WI38 (cell line): ENCODE data around the gene HACD3.

Experiments used
- H3K4me3 ChIP-seq: 2 replicates; pipeline ENCODE4 v1.5.1; 2011; ENCODE audit warnings: low read depth, mild to moderate bottlenecking, control low read depth, low read length
- CTCF ChIP-seq: IDR thresholded peaks from 2 replicates; pipeline ENCODE4 v1.5.1; 2012; ENCODE audit warnings: low read depth, mild to moderate bottlenecking, control low read depth, low read length

HACD3 gene

GRCh38 chr15:65528461-65529060, 1.7 kb upstream of the HACD3 start:
- H3K4me3 ChIP-seq = no peak overlapping the region
- no peak for TF ChIP-seq CTCF

- no peak for TF ChIP-seq CTCF
- H3K4me3 ChIP-seq = peak overlapping the region; percentile 84
These were observed 423 bp upstream of the HACD3 start for GRCh38 chr15:65529762-65530317.

- TF ChIP-seq CTCF = no peak
- no peak overlapping the region for H3K4me3 ChIP-seq
These were observed 2.4 kb downstream of the HACD3 start for GRCh38 chr15:65532738-65533051.

GRCh38 chr15:65533057-65533756, 2.9 kb downstream of the HACD3 start:
- TF ChIP-seq CTCF = no peak
- H3K4me3 ChIP-seq = no peak overlapping the region

GRCh38 chr15:65535192-65535591, 4.9 kb downstream of the HACD3 start:
- no peak for TF ChIP-seq CTCF
- H3K4me3 ChIP-seq = no peak overlapping the region

- TF ChIP-seq CTCF = no peak
- H3K4me3 ChIP-seq = no peak overlapping the region
These were observed 10.1 kb downstream of the HACD3 start for GRCh38 chr15:65540314-65540713.

- H3K4me3 ChIP-seq = no peak overlapping the region
- no peak for TF ChIP-seq CTCF
These were observed 11.1 kb downstream of the HACD3 start for GRCh38 chr15:65541231-65541820.
